A549 treated with RU486 at 1 μM for 4 hours (cell line): ENCODE data around the gene GABRR3. TPM values are rescaled to one million over a fixed set of nuclear protein-coding genes. Genes with fewer than 3 reads are reported as not detected.

Experiments
- total RNA-seq: library from RNA; stranded (reverse); fragments of 200-300 nt; extraction: Qiagen RNA extraction; gene quantifications from 5 replicates; pipeline ENCODE4 v1.2.3, GENCODE V29; 2022; ENCODE audit warnings: low read depth

GABRR3 gene
- total RNA-seq: not detected in 5 replicates

GRCh38 chr3:98035208-98035607 is at the start of gene GABRR3:
TSS of gene GABRR3 (minus strand) at chr3:98035315. CDS start at chr3:98034987, 328 bp downstream.

GRCh38 chr3:97971679-97972567 is 63.2 kb downstream of the GABRR3 start, which contains the start of gene RIOX2:
TSS of gene RIOX2 (minus strand) at chr3:97972431. CDS start at chr3:97967593, 4,838 bp downstream.

Other genes with a start within 250 kb of the GABRR3 start
- 5.9 to 9.7 TPM (median 6.7 TPM) in 5 replicates for gene CRYBG3, start 213.3 kb downstream of the GABRR3 start, total RNA-seq
- 27.5 to 31.5 TPM (median 30.1 TPM) in 5 replicates for gene RIOX2, start 62.9 kb downstream of the GABRR3 start, total RNA-seq
- not detected in 5 replicates for gene OR5AC2, start 51.9 kb upstream of the GABRR3 start, total RNA-seq
- gene OR5H1, start 95.4 kb upstream of the GABRR3 start, total RNA-seq: not detected in 5 replicates
- not detected in 5 replicates for gene OR5H14, start 112.2 kb upstream of the GABRR3 start, total RNA-seq
- not detected in 5 replicates for gene OR5H15, start 131.4 kb upstream of the GABRR3 start, total RNA-seq
- gene OR5H6, start 228.9 kb upstream of the GABRR3 start, total RNA-seq: not detected in 5 replicates
- not detected in 5 replicates for gene OR5H2, start 247.2 kb upstream of the GABRR3 start, total RNA-seq